K562 (cell line): ENCODE measurements around the gene MIP. TPM values are rescaled to one million over a fixed set of nuclear protein-coding genes. Genes with fewer than 3 reads are reported as not detected.

Experiments
- ATAC-seq: fragments of 200-7000 bp; cut with Tn5 transposase; 3 replicates; pipeline ENCODE4 v1.9.1; 2020; ENCODE audit warnings: moderate library complexity
- BruUV-seq: library from RNA; stranded (reverse); fragments of 400-500 nt; replicated peaks from 2 replicates; lab custom pipeline; 2021; lab: Mats Ljungman, UMichigan
- CTCF ChIA-PET: fragments of 300-600 bp; formaldehyde crosslinking; extraction: SDS; loops from one replicate; lab custom pipeline; 2021; ENCODE audit warnings: low intra/inter-chr PET ratio; lab: Yijun Ruan, JAX
- POLR2A ChIA-PET: fragments of 300-600, 350-650 bp; sonication (Branson Sonifier 250); formaldehyde crosslinking; extraction: SDS; loops from one replicate; lab custom pipeline; 2021; ENCODE audit warnings: antibody characterized with exemption, inconsistent platforms; lab: Yijun Ruan, JAX
- DNase-seq, 4 experiments: peaks; one replicate each; pipeline versions ENCODE4 v3.0.0 to v3.0.0-alpha.2; 2011 to 2018; ENCODE audit warnings: low spot score in 3 of 4, mixed read lengths in 3 of 4; ENCODE audit errors: extremely low read depth in 1 of 4
- FAIRE-seq: peaks from 2 replicates; lab custom pipeline; 2011; peaks lifted over from hg19 to GRCh38; lab: Jason Lieb, UNC
- H2AFZ ChIP-seq: 2 replicates; pipeline ENCODE4 v1.6.0; 2011; ENCODE audit warnings: low read depth, low read length, control low read depth, inconsistent platforms
- H3K27ac ChIP-seq: fragments of 200-600 bp; 3 replicates; pipeline ENCODE4 v1.8.0; 2011; ENCODE audit warnings: low read depth, mild to moderate bottlenecking, control low read depth, inconsistent platforms, low read length, moderate library complexity, mixed read lengths; ENCODE audit errors: extremely low read depth
- H3K27me3 ChIP-seq, 2 experiments: fragments of 300-600 bp in 1 of 2; 2 replicates in 1 of 2; 3 replicates in 1 of 2; pipeline versions ENCODE4 v1.6.0 to v1.8.0; 2011; ENCODE audit warnings: inconsistent platforms in 2 of 2, low read length in 2 of 2, mild to moderate bottlenecking in 1 of 2, mixed read lengths in 1 of 2, moderate library complexity in 1 of 2; ENCODE audit not compliant: control insufficient read depth in 2 of 2, insufficient read depth in 2 of 2
- H3K36me3 ChIP-seq: fragments of 300-600 bp; 3 replicates; pipeline ENCODE4 v1.8.0; 2011; ENCODE audit warnings: mild to moderate bottlenecking, low read length, inconsistent platforms; ENCODE audit not compliant: control insufficient read depth, insufficient read depth
- H3K4me1 ChIP-seq, 2 experiments: fragments of 200-600 bp in 1 of 2; replicated peaks in 1 of 2; 2 replicates in 1 of 2; 3 replicates in 1 of 2; pipeline versions ENCODE4 v1.5.1 to v1.8.0; 2011; ENCODE audit warnings: inconsistent platforms in 2 of 2, low read length in 2 of 2, mild to moderate bottlenecking in 1 of 2, mixed read lengths in 1 of 2, moderate library complexity in 1 of 2; ENCODE audit not compliant: control insufficient read depth in 2 of 2, insufficient read depth in 2 of 2
- H3K4me2 ChIP-seq: 2 replicates; pipeline ENCODE4 v1.6.1; 2011; ENCODE audit warnings: low read length, control low read depth, inconsistent platforms, mixed read lengths; ENCODE audit not compliant: insufficient read depth
- H3K4me3 ChIP-seq: fragments of 200-600 bp; sonication (generic), shearing (Covaris generic); 2 replicates; pipeline ENCODE4 v1.5.1; 2016; ENCODE audit warnings: control low read depth, inconsistent platforms
- H3K79me2 ChIP-seq: fragments of 200-600 bp; 3 replicates; pipeline ENCODE4 v1.8.0; 2011; ENCODE audit warnings: low read length, inconsistent platforms; ENCODE audit not compliant: control insufficient read depth, insufficient read depth
- H3K9ac ChIP-seq, 2 experiments: 2 replicates each; pipeline versions ENCODE4 v1.6.0 to v1.6.1; 2011; ENCODE audit warnings: low read depth in 2 of 2, low read length in 2 of 2, control low read depth in 1 of 2, inconsistent platforms in 1 of 2, mild to moderate bottlenecking in 1 of 2, mixed read lengths in 1 of 2; ENCODE audit not compliant: insufficient read depth in 1 of 2
- H3K9me1 ChIP-seq: one replicate; pipeline ENCODE4 v1.6.0; 2011; ENCODE audit warnings: inconsistent platforms, mild to moderate bottlenecking, low read length, moderate library complexity; ENCODE audit not compliant: control insufficient read depth, insufficient read depth
- H3K9me3 ChIP-seq: replicated peaks from 2 replicates; pipeline ENCODE4 v1.5.1; 2011; ENCODE audit warnings: low read depth, low read length, inconsistent platforms; ENCODE audit not compliant: control insufficient read depth, insufficient read depth
- H4K20me1 ChIP-seq: replicated peaks from 2 replicates; pipeline ENCODE4 v1.6.1; 2011; ENCODE audit warnings: low read length, inconsistent platforms, mixed read lengths; ENCODE audit not compliant: control insufficient read depth, insufficient read depth
- HMGN3 ChIP-seq: IDR thresholded peaks from 2 replicates; pipeline ENCODE4 v1.6.1; 2011; ENCODE audit warnings: borderline replicate concordance, low read depth, mild to moderate bottlenecking, mixed read lengths, low read length; ENCODE audit not compliant: insufficient read length; ENCODE audit errors: extremely low read depth
- ZKSCAN3 ChIP-seq: fragments of 250-450 bp; sonication (Bioruptor Pico); IDR thresholded peaks from 2 replicates; pipeline ENCODE4 v1.4.0; 2020
- WGBS: fragments of 100-300 bp; shearing (Covaris generic); methylation state at CpG from one replicate; pipeline ENCODE4 v1.1.6; 2016; ENCODE audit warnings: low coverage, mixed read lengths; ENCODE audit not compliant: insufficient coverage; ENCODE audit errors: missing lambda C conversion rate; 5-methylcytosine and 5-hydroxymethylcytosine counted together
- in situ Hi-C: fragments of 300-500 bp; cut with MboI; formaldehyde crosslinking; loops from 4 replicates; pipeline ENCODE4 v1.15.0; 2018; ENCODE audit warnings: inconsistent platforms, mixed read lengths
- intact Hi-C: fragments of 100-400 bp; cut with micrococcal nuclease; formaldehyde crosslinking; loops from 2 replicates; pipeline ENCODE4 v1.14.2; 2022
- polyA plus RNA-seq, 8 experiments: library from polyadenylated mRNA; depleted of rRNA in 4 of 8; stranded (reverse) in 5 of 8; unstranded in 3 of 8; fragments of >200 nt; fragmentation: Nextera tagmentation in 2 of 8; fragmentation: Illumina TruSeq in 1 of 8; extraction: Ambion mirVana in 2 of 8; extraction: Trizol in 1 of 8; gene quantifications; 2 replicates each; pipeline versions ENCODE4 v1.2.1 to v1.2.3, GENCODE V29; 2011 to 2014; ENCODE audit warnings: inconsistent platforms in 1 of 8, missing spikeins in 1 of 8
- total RNA-seq, 7 experiments: library from RNA; depleted of rRNA in 6 of 7; stranded (reverse); fragments of >200 nt in 6 of 7; fragmentation: Illumina TruSeq in 2 of 7; extraction: Trizol in 2 of 7; gene quantifications; 2 replicates each; pipeline versions ENCODE4 v1.2.1 to v1.2.3, GENCODE V29; 2011 to 2021; ENCODE audit warnings: low replicate concordance in 1 of 7

Gene MIP
- total and polyA plus RNA-seq, 9 of the 15 experiments (the other 6 are each of a cell fraction or from before 2014, with no cell fraction given) = 0.09 to 0.36 (median 0.19) TPM; not detected in 5

GRCh38 chr12:56451147-56451546 lies 3.3 kb downstream of the MIP start:
- no peak for ATAC-seq
- in situ Hi-C loops = no loop called here
- H3K9me1 ChIP-seq = no peaks in the 10 kb centered on the region

GRCh38 chr12:56450241-56450640 lies 4.2 kb downstream of the MIP start:
- H3K4me1 ChIP-seq = peaks cover 14 to 17% of the 10 kb centered on the region in 2 experiments
- FAIRE-seq (no peak), ATAC-seq (no peak), DNase-seq (no peak)
- TF ChIP-seq HMGN3 = no peak
- peaks cover 15% of the 10 kb centered on the region for H3K36me3 ChIP-seq
- no peaks in the 10 kb centered on the region for H3K27me3 ChIP-seq
- in situ Hi-C loops = no loop called here
- ChIA-PET CTCF (no interaction called here), POLR2A (interaction anchor here (0.5 to 2.8 kb wide), 7 partner anchors 8 to 91 kb away, joined by 3 to 10 read pairs (median 6); partner anchors contain the start of gene STAT2)
- no peaks in the 10 kb centered on the region for H4K20me1 ChIP-seq
- no peak overlapping the region for H3K27ac ChIP-seq
- H3K79me2 ChIP-seq = peaks cover 30% of the 10 kb centered on the region
- no peaks in the 10 kb centered on the region for H3K9me3 ChIP-seq
- intact Hi-C loops = no loop called here
- H3K4me3 ChIP-seq = no peak overlapping the region
- H3K9ac ChIP-seq = no peak overlapping the region
- 68% methylated on average over 3 of the region's 3 CpGs for WGBS
- no TSS peak for BruUV-seq
- peak overlapping the region; percentile 80 for H2AFZ ChIP-seq
- no peak overlapping the region for H3K4me2 ChIP-seq
- H3K9me1 ChIP-seq = no peaks in the 10 kb centered on the region

More at GRCh38 chr12:56451147-56451546, 3.3 kb downstream of the MIP start:
- Histone ChIP-seq H3K4me1 (peaks cover 14 to 17% of the 10 kb centered on the region in 2 experiments), H3K27me3 (no peaks in the 10 kb centered on the region), H4K20me1 (no peaks in the 10 kb centered on the region), H3K79me2 (peaks cover 25% of the 10 kb centered on the region), H2AFZ (peak overlapping the region; percentile 80), H3K4me2 (no peak overlapping the region), H3K27ac (no peak overlapping the region), H3K4me3 (no peak overlapping the region), H3K9ac (peak overlapping the region in 1 of 2 experiments; percentile 16; a peak in 1 of 4 replicates), H3K9me3 (no peaks in the 10 kb centered on the region), H3K36me3 (peaks cover 10% of the 10 kb centered on the region; the same call in 2 of the 3 replicates)
- BruUV-seq = no TSS peak
- FAIRE-seq (no peak), DNase-seq (no peak)
- POLR2A ChIA-PET = interaction anchor here (0.6 to 2.8 kb wide), 5 partner anchors 9 to 107 kb away, joined by 3 to 9 read pairs (median 6); partner anchors contain the start of gene STAT2
- intact Hi-C loops = no loop called here
- CTCF ChIA-PET = no interaction called here
- no peak for TF ChIP-seq ZKSCAN3 (CRISPR knock-in tag)
- 50% methylated on average over 3 of the region's 5 CpGs for WGBS
